CD14-positive monocyte (primary cell): ENCODE data around the gene HSPA1B. TPM values are rescaled to one million over a fixed set of nuclear protein-coding genes. Genes with fewer than 3 reads are reported as not detected.

Source experiments
- DNase-seq, 3 donors: peaks; one replicate each; pipeline ENCODE4 v3.0.0-alpha.2; 2011 to 2022
- H2AFZ ChIP-seq: 2 replicates; pipeline ENCODE4 v1.6.0; 2012; ENCODE audit warnings: mild to moderate bottlenecking, low read depth, low read length, inconsistent platforms; ENCODE audit not compliant: insufficient read depth, poor library complexity, severe bottlenecking
- H3K27ac ChIP-seq, 2 donors: 1 replicate in 1 of 2; 2 replicates in 1 of 2; pipeline ENCODE4 v1.5.1; 2012 to 2013; ENCODE audit warnings: low read length in 2 of 2, control low read depth in 1 of 2, inconsistent platforms in 1 of 2, low read depth in 1 of 2, mild to moderate bottlenecking in 1 of 2
- H3K27me3 ChIP-seq, 2 donors: one replicate each; pipeline versions ENCODE4 v1.6.0 to v1.6.1; 2011 to 2013; ENCODE audit warnings: low read length in 2 of 2; ENCODE audit not compliant: control insufficient read depth in 2 of 2, insufficient read depth in 2 of 2
- H3K36me3 ChIP-seq, 2 donors: replicated peaks in 1 of 2; 1 replicate in 1 of 2; 2 replicates in 1 of 2; pipeline versions ENCODE4 v1.5.1 to v1.6.1; 2012 to 2013; ENCODE audit warnings: low read length in 2 of 2, control low read depth in 1 of 2, inconsistent platforms in 1 of 2, mild to moderate bottlenecking in 1 of 2; ENCODE audit not compliant: insufficient read depth in 2 of 2, control insufficient read depth in 1 of 2
- H3K4me1 ChIP-seq, 2 donors: 1 replicate in 1 of 2; 2 replicates in 1 of 2; pipeline versions ENCODE4 v1.5.1 to v1.6.1; 2012 to 2013; ENCODE audit warnings: low read length in 2 of 2, control low read depth in 1 of 2, inconsistent platforms in 1 of 2, mild to moderate bottlenecking in 1 of 2, moderate library complexity in 1 of 2; ENCODE audit not compliant: insufficient read depth in 2 of 2, control insufficient read depth in 1 of 2
- H3K4me2 ChIP-seq: replicated peaks from 2 replicates; pipeline ENCODE3; 2012; ENCODE audit warnings: low read length, moderate library complexity, mild to moderate bottlenecking; ENCODE audit not compliant: poor library complexity, severe bottlenecking; ENCODE audit errors: extremely low read depth
- H3K4me3 ChIP-seq, 3 experiments: fragments of 200-600 bp in 1 of 3; sonication (generic) in 1 of 3; replicated peaks in 1 of 3; 1 replicate in 2 of 3; 2 replicates in 1 of 3; pipeline ENCODE4 v1.5.1; 2011 to 2013; ENCODE audit warnings: low read length in 3 of 3, mild to moderate bottlenecking in 3 of 3, control low read depth in 2 of 3, low read depth in 2 of 3, inconsistent platforms in 1 of 3, moderate library complexity in 1 of 3
- H3K79me2 ChIP-seq: 2 replicates; pipeline ENCODE4 v1.6.0; 2012; ENCODE audit warnings: mild to moderate bottlenecking, control low read depth, inconsistent platforms, low read length, moderate library complexity; ENCODE audit not compliant: insufficient read depth
- H3K9ac ChIP-seq: 2 replicates; pipeline ENCODE4 v1.6.0; 2017; ENCODE audit warnings: low read length, mild to moderate bottlenecking; ENCODE audit not compliant: insufficient read depth, poor library complexity, severe bottlenecking
- H3K9me3 ChIP-seq, 2 donors: replicated peaks in 1 of 2; 1 replicate in 1 of 2; 2 replicates in 1 of 2; pipeline versions ENCODE4 v1.5.1 to v1.6.1; 2012 to 2013; ENCODE audit warnings: low read length in 2 of 2, control low read depth in 1 of 2; ENCODE audit not compliant: control insufficient read depth in 1 of 2, insufficient read depth in 1 of 2
- H4K20me1 ChIP-seq: 2 replicates; pipeline ENCODE4 v1.6.0; 2012; ENCODE audit warnings: mild to moderate bottlenecking, low read length, control low read depth, moderate library complexity; ENCODE audit not compliant: insufficient read depth
- H3K27ac Mint-ChIP-seq, 7 donors: one replicate each; pipeline ENCODE4 v1.8.0; 2020; ENCODE audit warnings: mild to moderate bottlenecking in 7 of 7, mixed read lengths in 7 of 7, moderate library complexity in 6 of 7, inconsistent platforms in 2 of 7
- H3K27me3 Mint-ChIP-seq, 3 donors: one replicate each; pipeline ENCODE4 v1.8.0; 2021 to 2022; ENCODE audit warnings: low read depth in 3 of 3, mild to moderate bottlenecking in 3 of 3, mixed read lengths in 3 of 3, moderate library complexity in 3 of 3, inconsistent platforms in 1 of 3
- H3K36me3 Mint-ChIP-seq, 2 donors: one replicate each; pipeline ENCODE4 v1.8.0; 2020; ENCODE audit warnings: mixed read lengths in 2 of 2, inconsistent platforms in 1 of 2, mild to moderate bottlenecking in 1 of 2
- H3K4me1 Mint-ChIP-seq: one replicate; pipeline ENCODE4 v1.8.0; 2020; ENCODE audit warnings: mild to moderate bottlenecking, mixed read lengths
- H3K4me3 Mint-ChIP-seq, 2 donors: one replicate each; pipeline ENCODE4 v1.8.0; 2020; ENCODE audit warnings: mild to moderate bottlenecking in 2 of 2, mixed read lengths in 2 of 2, moderate library complexity in 1 of 2
- H3K9me3 Mint-ChIP-seq, 7 donors: one replicate each; pipeline ENCODE4 v1.8.0; 2020 to 2022; ENCODE audit warnings: mixed read lengths in 7 of 7, mild to moderate bottlenecking in 6 of 7, moderate library complexity in 6 of 7, inconsistent platforms in 2 of 7
- CTCF ChIP-seq: fragments of 200-600 bp; IDR thresholded peaks from one replicate; pipeline ENCODE4 v1.8.0; 2022; ENCODE audit warnings: antibody characterized with exemption, mild to moderate bottlenecking
- WGBS: methylation state at CpG from one replicate; pipeline ENCODE4 v1.1.5; 2013; ENCODE audit warnings: missing lambda C conversion rate; ENCODE audit not compliant: insufficient coverage; 5-methylcytosine and 5-hydroxymethylcytosine counted together
- intact Hi-C, 2 donors: fragments of 100-400 bp; cut with micrococcal nuclease; formaldehyde crosslinking; loops; one replicate each; pipeline versions ENCODE4 v1.15.0 to v1.15.1; 2023
- polyA plus RNA-seq, 3 donors: library from polyadenylated mRNA; depleted of rRNA in 1 of 3; unstranded in 2 of 3; stranded (reverse) in 1 of 3; fragments of 300-500 nt in 2 of 3; fragments of >200 nt in 1 of 3; fragmentation: Illumina TruSeq in 2 of 3; gene quantifications; 1 replicate in 2 of 3; 2 replicates in 1 of 3; pipeline ENCODE4 v1.2.3, GENCODE V29; 2012 to 2021

Gene HSPA1B
- polyA plus RNA-seq, 3 donors: 3.4 to 81.4 (median 4.8) TPM

- H3K27ac Mint-ChIP-seq: no peak overlapping the region
- H3K36me3 Mint-ChIP-seq: peaks cover 38 to 81% of the 10 kb centered on the region in 2 donors
- Histone ChIP-seq H3K27ac (no peak overlapping the region), H3K36me3 (peaks cover 49 to 68% of the 10 kb centered on the region in 2 donors), H3K4me1 (peaks cover 0 to 2% of the 10 kb centered on the region in 2 donors), H3K27me3 (no peaks in the 10 kb centered on the region), H3K9me3 (no peaks in the 10 kb centered on the region), H3K79me2 (no peaks in the 10 kb centered on the region), H4K20me1 (no peaks in the 10 kb centered on the region), H3K4me2 (no peak overlapping the region), H2AFZ (no peak overlapping the region), H3K4me3 (no peak overlapping the region), H3K9ac (no peak overlapping the region)
- H3K4me3 Mint-ChIP-seq: no peak overlapping the region
- DNase-seq: no peak
- H3K27me3 Mint-ChIP-seq: peaks cover 0 to 3% (median 0%) of the 10 kb centered on the region in 3 donors
- peaks cover under 1% of the 10 kb centered on the region for H3K4me1 Mint-ChIP-seq
- TF ChIP-seq CTCF: no peak
- no peaks in the 10 kb centered on the region for H3K9me3 Mint-ChIP-seq
- WGBS: 99% methylated on average over 6 of the region's 11 CpGs
- intact Hi-C loops: no loop called here
Measured at GRCh38 chr6:31785475-31785874, 42.1 kb upstream of the HSPA1B start.

GRCh38 chr6:31791324-31792089 lies 36.0 kb upstream of the HSPA1B start:
- TF ChIP-seq CTCF: peak; percentile 74
- peak in 2 of 3 donors; percentile 19 for DNase-seq
- H3K27me3 ChIP-seq: no peaks in the 10 kb centered on the region
- H3K9ac ChIP-seq: no peak overlapping the region
- H3K4me3 ChIP-seq: no peak overlapping the region
- H3K79me2 ChIP-seq: peaks cover 23% of the 10 kb centered on the region
- no peak overlapping the region for H3K27ac ChIP-seq
- H3K36me3 Mint-ChIP-seq: peaks cover 19 to 45% of the 10 kb centered on the region in 2 donors
- H3K9me3 Mint-ChIP-seq: no peaks in the 10 kb centered on the region
- H3K27me3 Mint-ChIP-seq: no peaks in the 10 kb centered on the region
- no peaks in the 10 kb centered on the region for H3K9me3 ChIP-seq
- H3K4me1 Mint-ChIP-seq: peaks cover 25% of the 10 kb centered on the region
- H3K27ac Mint-ChIP-seq: peak overlapping the region in 4 of 7 donors; percentile 5 to 91 (median 54)
- no peak overlapping the region for H2AFZ ChIP-seq
- H3K4me2 ChIP-seq: no peak overlapping the region
- H3K4me1 ChIP-seq: peaks cover 24 to 35% of the 10 kb centered on the region in 2 donors
- peaks cover 12 to 23% of the 10 kb centered on the region in 2 donors for H3K36me3 ChIP-seq
- 63% methylated on average over 7 of the region's 12 CpGs for WGBS
- intact Hi-C loops: loop anchor here (5.0 to 10.0 kb wide), 2 partner anchors 44 to 57 kb away; partner anchors contain the start of gene CLIC1 (in 1 of the 2)
- no peaks in the 10 kb centered on the region for H4K20me1 ChIP-seq
- no peak overlapping the region for H3K4me3 Mint-ChIP-seq
